Memory B cell (primary cell): Measurements from ENCODE around the gene ACBD3.

ENCODE experiments used
- ATAC-seq: fragments of 150-1000 bp; cut with Tn5 transposase; 2 replicates; pipeline ENCODE4 v1.10.0; 2021; ENCODE audit warnings: low read depth, mild to moderate bottlenecking, moderate library complexity
- DNase-seq, 2 donors: peaks; one replicate each; pipeline ENCODE4 v3.0.0; 2022; ENCODE audit warnings: low spot score in 2 of 2
- H3K27ac Mint-ChIP-seq: one replicate; pipeline ENCODE4 v1.8.0; 2022; ENCODE audit warnings: mild to moderate bottlenecking, moderate library complexity, mixed read lengths
- H3K27me3 Mint-ChIP-seq: one replicate; pipeline ENCODE4 v1.8.0; 2022; ENCODE audit warnings: mixed read lengths
- H3K36me3 Mint-ChIP-seq: one replicate; pipeline ENCODE4 v1.8.0; 2022; ENCODE audit warnings: mild to moderate bottlenecking, mixed read lengths
- H3K4me1 Mint-ChIP-seq: one replicate; pipeline ENCODE4 v1.8.0; 2022; ENCODE audit warnings: mixed read lengths
- H3K4me3 Mint-ChIP-seq: one replicate; pipeline ENCODE4 v1.8.0; 2022; ENCODE audit warnings: mild to moderate bottlenecking, moderate library complexity, mixed read lengths
- H3K9me3 Mint-ChIP-seq: one replicate; pipeline ENCODE4 v1.8.0; 2022; ENCODE audit warnings: mixed read lengths

ACBD3 gene

DNA sequence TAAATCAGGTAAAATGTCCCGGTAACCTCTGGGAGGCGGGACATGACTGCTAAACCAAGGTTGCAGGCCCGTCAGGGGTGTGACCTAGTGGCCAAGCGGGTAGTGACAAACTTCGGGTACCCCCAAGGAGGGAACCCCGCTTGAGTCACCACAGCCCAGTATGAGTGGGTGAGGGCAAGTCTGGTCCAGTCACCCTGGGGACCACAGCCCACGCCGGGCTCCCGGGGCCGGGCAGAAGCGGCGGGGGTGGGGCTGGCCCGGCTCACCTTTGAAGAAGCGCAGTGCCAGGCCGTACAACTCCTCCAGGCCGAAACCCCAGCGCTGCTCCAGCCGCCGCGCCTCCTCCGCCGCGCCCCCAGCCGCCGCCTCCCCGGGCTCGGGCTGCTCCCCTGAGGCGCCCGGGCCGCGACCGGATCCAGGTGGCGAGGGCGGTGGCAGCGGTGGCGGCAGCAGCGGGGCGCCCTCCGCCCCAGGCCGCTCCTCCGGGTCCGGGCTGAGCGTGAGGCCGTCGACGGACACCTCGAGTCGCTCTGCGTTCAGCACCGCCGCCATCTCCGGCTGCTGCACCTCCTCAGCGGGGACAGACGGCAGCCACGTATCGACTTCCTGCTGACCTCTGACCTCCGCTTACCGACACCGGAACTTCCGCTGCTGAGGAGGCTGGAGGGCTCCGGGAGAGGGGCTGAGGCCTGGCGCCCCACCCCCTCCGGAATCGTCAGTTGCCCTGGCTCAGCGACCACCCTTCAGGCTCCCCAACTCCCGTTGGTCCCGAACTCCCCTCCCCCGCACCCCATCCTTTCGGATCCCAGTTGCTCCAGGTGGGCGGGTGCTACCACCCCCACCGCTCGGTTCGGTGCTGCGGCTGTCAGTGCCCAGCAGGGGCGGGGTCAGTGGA lies at the start of gene ACBD3:
ACBD3 (minus strand) TSS at position 618 of the 895 bp plus-strand sequence; CDS start at position 552, 66 bp downstream.
- H3K36me3 Mint-ChIP-seq: peaks cover 4% of the 10 kb centered on the region
- ATAC-seq (peak; percentile 92), DNase-seq (peak; percentile 75 to 79)
- H3K27me3 Mint-ChIP-seq: no peaks in the 10 kb centered on the region
- H3K27ac Mint-ChIP-seq: peak within 1 kb of the TSS; percentile 96
- peak within 1 kb of the TSS; percentile 95 for H3K4me3 Mint-ChIP-seq
- H3K4me1 Mint-ChIP-seq: peaks cover 17% of the 10 kb centered on the region
- no peaks in the 10 kb centered on the region for H3K9me3 Mint-ChIP-seq

DNA sequence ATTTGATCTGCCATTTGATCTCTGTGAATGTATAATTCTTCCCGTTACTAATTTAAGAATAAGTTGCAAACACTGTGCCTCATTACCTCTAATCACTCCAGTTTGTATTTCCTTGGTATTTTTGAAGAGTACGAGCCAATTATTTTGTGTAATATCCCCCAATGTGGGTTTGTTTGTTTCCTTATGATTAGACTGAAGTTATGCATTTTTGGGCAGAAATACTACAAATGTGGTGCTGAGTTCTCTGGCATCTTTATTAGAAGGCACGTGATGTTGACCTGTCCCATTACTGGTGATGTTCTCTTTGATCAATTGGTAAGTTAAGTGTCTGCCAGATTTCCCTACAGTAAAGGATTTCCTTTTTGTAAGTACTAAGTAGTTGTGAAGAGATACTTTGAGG lies 47.3 kb upstream of the ACBD3 start:
- DNase-seq: no peak
- no peak for ATAC-seq
- Mint-ChIP-seq H3K27ac (no peak overlapping the region), H3K27me3 (no peaks in the 10 kb centered on the region), H3K4me1 (peaks cover 5% of the 10 kb centered on the region), H3K36me3 (peaks cover 12% of the 10 kb centered on the region), H3K9me3 (no peaks in the 10 kb centered on the region), H3K4me3 (peak overlapping the region; percentile 46)

DNA sequence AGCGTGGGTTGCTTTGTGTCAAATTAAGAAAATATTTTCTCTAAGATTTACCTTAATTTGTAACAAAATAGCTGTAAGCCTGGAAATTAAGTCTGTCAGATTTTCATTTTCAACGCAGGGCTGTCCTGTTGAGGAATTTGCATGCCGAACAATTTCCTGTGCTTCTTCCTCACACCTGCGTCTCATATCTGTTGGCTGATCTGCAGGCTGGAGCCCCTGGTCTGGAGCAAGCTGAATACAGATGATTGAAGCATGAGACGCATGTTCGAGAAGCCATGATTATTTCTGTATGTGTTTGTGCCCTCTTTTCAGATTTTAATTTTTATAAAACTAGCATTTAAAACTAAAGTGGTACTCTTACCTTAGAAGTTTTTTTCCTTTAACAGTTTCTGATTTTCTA lies 46.8 kb upstream of the ACBD3 start:
- Mint-ChIP-seq H3K4me1 (peaks cover 5% of the 10 kb centered on the region), H3K4me3 (no peak overlapping the region), H3K27ac (no peak overlapping the region), H3K9me3 (no peaks in the 10 kb centered on the region), H3K36me3 (peaks cover 10% of the 10 kb centered on the region), H3K27me3 (no peaks in the 10 kb centered on the region)
- peak; percentile 100 for ATAC-seq
- DNase-seq: peak in 1 of 2 donors; percentile 33

DNA sequence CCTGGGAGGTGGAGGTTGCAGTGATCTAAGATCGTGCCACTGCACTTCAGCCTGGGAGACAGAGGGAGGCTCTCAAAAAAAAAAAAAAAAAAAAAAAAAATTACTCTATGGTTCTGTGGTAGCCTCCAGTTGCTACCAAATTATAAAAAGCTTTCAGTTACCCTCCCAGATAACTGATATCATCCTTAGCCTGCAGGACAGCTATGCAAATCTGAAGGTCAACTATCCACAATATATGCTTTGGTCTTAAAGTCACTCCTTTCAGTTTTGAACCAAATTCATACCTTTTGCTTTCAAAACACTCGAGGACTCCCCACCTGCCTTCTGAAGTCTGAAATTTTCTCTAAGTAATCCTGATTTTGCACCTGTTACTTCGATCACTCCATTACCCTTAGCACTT lies 40.1 kb upstream of the ACBD3 start:
- H3K4me3 Mint-ChIP-seq: no peak overlapping the region
- peaks cover 2% of the 10 kb centered on the region for H3K36me3 Mint-ChIP-seq
- H3K4me1 Mint-ChIP-seq: peaks cover 2% of the 10 kb centered on the region
- ATAC-seq: no peak
- no peaks in the 10 kb centered on the region for H3K27me3 Mint-ChIP-seq
- no peak for DNase-seq
- no peak overlapping the region for H3K27ac Mint-ChIP-seq
- H3K9me3 Mint-ChIP-seq: no peaks in the 10 kb centered on the region

DNA sequence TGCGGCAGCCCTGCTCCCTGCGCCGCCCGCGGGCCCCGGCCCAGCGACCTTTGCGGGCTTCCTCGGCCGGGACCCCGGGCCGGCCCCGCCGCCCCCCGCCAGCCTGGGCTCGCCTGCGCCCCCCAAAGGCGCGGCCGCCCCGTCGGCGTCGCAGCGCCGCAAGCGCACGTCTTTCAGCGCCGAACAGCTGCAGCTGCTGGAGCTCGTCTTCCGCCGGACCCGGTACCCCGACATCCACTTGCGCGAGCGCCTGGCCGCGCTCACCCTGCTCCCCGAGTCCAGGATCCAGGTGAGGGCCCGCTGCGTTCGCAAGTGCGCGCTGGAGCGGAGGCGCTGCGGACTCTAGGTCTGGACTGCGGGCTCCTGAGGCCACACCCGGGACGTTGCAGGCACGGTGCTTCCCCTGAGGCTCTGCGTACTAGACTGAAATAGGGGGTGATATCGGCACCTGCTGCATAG lies 37.3 kb upstream of the ACBD3 start:
- Mint-ChIP-seq H3K27me3 (no peaks in the 10 kb centered on the region), H3K4me3 (peak overlapping the region; percentile 94), H3K9me3 (no peaks in the 10 kb centered on the region), H3K27ac (peak overlapping the region; percentile 53), H3K4me1 (peaks cover 2% of the 10 kb centered on the region), H3K36me3 (no peaks in the 10 kb centered on the region)
- ATAC-seq (peak; percentile 84), DNase-seq (peak; percentile 39 to 63)

DNA sequence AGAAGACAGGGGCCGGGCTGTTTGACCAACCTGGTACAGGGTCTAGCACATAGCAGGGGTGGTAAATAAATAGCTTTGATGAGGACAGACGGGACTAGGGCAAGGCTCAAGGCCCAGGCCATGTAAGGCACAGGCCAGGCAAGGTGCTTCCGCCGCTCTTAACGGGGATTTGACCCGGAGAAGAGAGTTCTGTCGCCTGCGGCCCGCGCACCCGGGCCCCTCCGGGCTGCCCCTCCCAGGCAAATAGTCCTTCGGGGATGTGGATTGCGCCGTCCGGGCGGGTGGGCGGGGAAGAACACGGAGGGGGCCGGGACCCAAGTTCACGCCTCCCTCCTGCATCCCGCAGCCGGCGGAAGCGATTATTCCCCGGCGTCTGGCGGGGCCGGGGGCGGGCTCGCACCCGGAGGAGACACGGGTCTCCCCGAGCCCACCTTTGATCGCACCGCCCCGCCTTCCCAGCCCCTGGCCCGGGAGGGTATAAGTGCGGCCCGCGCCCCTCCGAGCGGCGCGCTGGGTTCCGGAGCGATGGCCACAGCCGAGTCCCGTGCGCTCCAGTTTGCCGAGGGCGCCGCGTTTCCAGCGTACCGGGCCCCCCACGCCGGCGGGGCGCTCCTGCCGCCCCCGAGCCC lies 36.7 kb upstream of the ACBD3 start, which contains the start of gene MIXL1:
MIXL1 (plus strand) TSS at position 508 of the 629 bp plus-strand sequence; CDS start at position 526, 18 bp downstream.
- Mint-ChIP-seq H3K27ac (peak within 1 kb of the TSS; percentile 53), H3K27me3 (no peaks in the 10 kb centered on the region), H3K36me3 (no peaks in the 10 kb centered on the region), H3K4me1 (peaks cover 2% of the 10 kb centered on the region), H3K9me3 (no peaks in the 10 kb centered on the region), H3K4me3 (peak within 1 kb of the TSS; percentile 94)
- ATAC-seq (peak; percentile 50), DNase-seq (peak; percentile 14 to 18)

DNA sequence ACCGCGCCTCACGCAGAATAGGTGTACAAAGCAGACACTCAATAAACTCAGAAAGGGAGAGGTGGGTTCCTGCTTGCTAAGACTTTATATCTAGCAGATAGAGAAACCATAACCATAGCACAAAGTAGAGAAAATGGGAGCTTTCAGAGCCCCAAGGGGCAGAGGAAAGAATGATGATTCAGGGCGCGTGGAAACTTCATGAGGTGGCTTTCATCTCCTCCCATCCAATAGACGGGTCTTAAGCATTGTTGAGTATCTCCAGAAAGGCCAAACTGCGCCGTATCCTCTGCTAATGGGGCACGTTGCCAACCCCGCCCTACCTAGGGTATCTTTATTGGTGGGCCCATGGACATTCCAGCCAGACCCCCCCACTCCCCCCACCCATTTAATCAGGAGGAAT lies 36.1 kb upstream of the ACBD3 start:
- Mint-ChIP-seq H3K27ac (no peak overlapping the region), H3K27me3 (no peaks in the 10 kb centered on the region), H3K4me1 (peaks cover 2% of the 10 kb centered on the region), H3K4me3 (peak overlapping the region; percentile 46), H3K36me3 (no peaks in the 10 kb centered on the region), H3K9me3 (no peaks in the 10 kb centered on the region)
- ATAC-seq (no peak), DNase-seq (no peak)

DNA sequence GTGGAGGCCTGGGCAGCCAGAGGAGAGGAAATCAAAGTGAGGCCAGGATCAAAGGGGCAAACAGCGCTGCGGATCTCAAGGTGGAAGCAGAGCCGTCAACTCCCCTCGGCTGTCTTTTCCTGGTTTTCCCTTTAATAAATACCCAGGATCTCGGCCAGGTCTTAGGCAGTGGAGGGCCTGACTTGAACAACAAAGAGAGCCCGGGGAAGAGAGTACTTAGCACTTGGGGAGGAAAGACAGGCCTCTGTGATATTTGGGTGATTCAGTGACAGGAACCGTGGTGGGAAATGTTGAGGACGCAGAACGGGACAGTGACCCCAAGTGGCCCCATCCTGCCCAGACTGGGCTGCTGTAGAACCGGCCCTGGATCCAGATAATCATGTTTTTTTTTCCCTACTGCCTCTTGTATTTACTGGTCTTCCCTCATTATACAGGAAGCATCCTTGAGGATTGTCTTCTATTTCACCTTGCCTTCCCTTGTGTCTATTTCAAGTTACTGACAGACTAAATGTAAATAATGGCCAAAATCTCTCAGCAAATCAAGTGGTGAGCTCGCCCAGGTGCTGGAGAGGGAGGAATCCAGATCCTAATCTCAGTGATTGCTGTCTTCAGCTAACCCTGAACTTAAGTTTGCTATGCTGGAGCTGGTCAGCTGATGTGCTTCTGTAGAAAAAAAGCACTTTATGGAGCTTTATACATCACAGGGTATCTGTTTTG lies 34.1 kb upstream of the ACBD3 start:
- no peaks in the 10 kb centered on the region for H3K9me3 Mint-ChIP-seq
- H3K4me3 Mint-ChIP-seq: no peak overlapping the region
- no peaks in the 10 kb centered on the region for H3K27me3 Mint-ChIP-seq
- no peak for ATAC-seq
- no peaks in the 10 kb centered on the region for H3K36me3 Mint-ChIP-seq
- no peak overlapping the region for H3K27ac Mint-ChIP-seq
- H3K4me1 Mint-ChIP-seq: peaks cover 3% of the 10 kb centered on the region
- no peak for DNase-seq

DNA sequence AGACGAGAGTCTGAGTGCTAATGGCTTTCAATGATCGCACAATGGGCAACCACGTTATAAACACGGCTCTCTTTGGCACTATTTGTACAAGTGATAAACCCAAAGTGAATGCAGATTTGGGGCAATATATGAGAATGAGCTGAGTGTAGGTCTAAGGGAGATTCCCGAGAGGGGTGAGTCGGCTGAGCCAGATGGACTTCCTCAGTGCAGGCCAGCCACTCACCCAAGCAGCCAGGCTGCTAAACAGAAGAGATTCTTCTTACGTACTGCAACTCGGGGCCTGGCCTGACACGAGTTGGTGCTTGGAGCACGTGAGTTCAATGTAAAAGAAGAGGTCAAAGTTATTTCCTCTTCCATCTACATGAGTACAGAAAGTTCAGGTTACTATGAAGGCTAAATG lies 30.7 kb upstream of the ACBD3 start:
- no peaks in the 10 kb centered on the region for H3K36me3 Mint-ChIP-seq
- H3K4me3 Mint-ChIP-seq: no peak overlapping the region
- peaks cover 8% of the 10 kb centered on the region for H3K4me1 Mint-ChIP-seq
- no peak overlapping the region for H3K27ac Mint-ChIP-seq
- H3K9me3 Mint-ChIP-seq: no peaks in the 10 kb centered on the region
- no peaks in the 10 kb centered on the region for H3K27me3 Mint-ChIP-seq
- DNase-seq: no peak
- ATAC-seq: no peak

DNA sequence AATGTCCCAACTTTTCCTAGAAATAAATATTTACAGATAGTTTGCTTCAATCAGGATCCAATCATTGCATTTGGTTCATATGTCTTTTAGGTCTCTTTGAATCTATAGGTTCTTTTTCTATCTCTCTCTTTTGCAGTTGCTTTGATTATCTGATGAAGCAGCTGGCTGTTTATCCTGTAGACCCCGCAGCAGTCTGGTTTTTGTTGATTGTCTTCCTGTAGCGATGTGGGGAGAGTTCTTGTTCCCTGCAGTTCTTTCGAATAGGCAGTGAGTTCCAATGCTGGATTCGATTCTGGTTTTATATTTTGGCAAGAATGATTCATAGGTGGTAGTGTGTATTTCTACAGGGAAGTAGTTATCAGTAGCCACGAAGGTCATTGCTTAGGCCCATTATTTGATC lies 29.5 kb upstream of the ACBD3 start:
- Mint-ChIP-seq H3K27me3 (no peaks in the 10 kb centered on the region), H3K4me1 (peaks cover 8% of the 10 kb centered on the region), H3K4me3 (no peak overlapping the region), H3K9me3 (no peaks in the 10 kb centered on the region), H3K27ac (no peak overlapping the region), H3K36me3 (no peaks in the 10 kb centered on the region)
- no peak for DNase-seq
- no peak for ATAC-seq

DNA sequence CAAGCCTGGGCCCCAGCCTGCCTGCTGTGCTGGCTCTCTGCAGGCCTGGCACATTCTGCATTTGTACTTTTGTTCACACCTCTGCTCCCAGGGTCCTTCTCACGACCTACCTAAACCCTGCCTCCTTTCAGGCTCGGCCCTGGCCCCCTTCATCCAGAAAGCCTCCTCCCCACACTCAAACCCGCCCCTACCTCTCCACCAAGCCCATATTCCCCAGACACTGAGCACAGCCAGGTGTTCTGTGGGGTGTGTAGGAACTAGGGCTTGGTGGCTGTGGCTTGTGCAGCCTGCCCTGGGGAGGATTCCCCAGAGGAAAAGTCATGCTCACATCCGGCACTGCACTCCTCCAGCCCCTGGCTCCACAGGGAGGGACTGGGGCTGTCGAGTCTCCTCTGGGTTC lies 28.7 kb upstream of the ACBD3 start:
- Mint-ChIP-seq H3K4me3 (no peak overlapping the region), H3K36me3 (no peaks in the 10 kb centered on the region), H3K4me1 (peaks cover 8% of the 10 kb centered on the region), H3K27me3 (no peaks in the 10 kb centered on the region), H3K9me3 (no peaks in the 10 kb centered on the region), H3K27ac (no peak overlapping the region)
- DNase-seq (no peak), ATAC-seq (no peak)

DNA sequence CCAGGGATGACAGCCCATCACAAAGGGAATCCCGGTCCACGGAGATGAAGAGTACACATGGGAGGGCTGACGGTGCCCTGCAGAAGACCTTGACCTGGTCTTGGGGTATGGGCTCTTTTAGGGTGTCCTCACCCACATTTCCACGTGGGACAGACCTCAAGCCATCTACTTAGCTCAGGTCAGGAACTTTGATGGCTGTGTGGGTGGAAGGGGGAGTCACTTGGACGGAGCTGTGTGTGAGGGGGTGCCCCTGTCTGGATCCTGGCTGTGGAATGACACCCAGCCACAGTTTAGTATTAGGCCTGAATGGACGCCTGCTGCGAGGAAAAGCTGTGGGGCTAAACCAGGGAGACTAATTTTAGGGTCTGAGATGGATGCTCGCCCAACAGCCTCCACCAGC lies 26.0 kb upstream of the ACBD3 start:
- peaks cover 8% of the 10 kb centered on the region for H3K4me1 Mint-ChIP-seq
- H3K27me3 Mint-ChIP-seq: no peaks in the 10 kb centered on the region
- no peak overlapping the region for H3K27ac Mint-ChIP-seq
- no peaks in the 10 kb centered on the region for H3K9me3 Mint-ChIP-seq
- DNase-seq (no peak), ATAC-seq (no peak)
- no peak overlapping the region for H3K4me3 Mint-ChIP-seq
- H3K36me3 Mint-ChIP-seq: no peaks in the 10 kb centered on the region

DNA sequence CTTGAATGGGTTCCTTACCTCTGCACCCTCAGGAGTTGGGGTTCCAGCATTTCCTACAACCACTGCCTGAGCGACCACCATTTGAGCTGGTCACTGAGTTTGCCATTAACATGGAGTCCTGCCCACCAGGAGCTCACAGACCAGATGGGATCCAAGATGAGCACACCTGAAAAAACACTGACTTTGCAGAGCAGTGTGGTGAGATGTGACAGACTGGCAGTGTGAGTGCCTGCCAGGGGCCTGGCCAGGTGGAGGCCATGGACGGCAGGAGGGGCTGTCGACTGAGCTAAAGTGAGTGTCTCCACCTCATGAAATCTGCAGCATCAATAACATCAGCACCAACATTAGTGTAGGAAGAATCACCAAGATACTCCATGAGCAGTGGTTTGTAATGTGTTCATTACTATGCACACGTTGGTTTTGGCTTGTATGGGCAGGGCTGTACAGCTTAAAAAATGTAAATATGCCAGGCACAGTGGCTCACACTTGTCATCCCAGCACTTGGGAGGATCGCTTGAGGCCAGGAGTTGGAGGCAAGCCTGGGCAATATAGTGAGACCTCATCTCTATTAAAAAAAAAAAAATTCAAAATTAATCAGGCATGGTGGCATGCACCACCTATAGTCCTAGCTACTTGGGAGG lies 24.8 kb upstream of the ACBD3 start:
- DNase-seq (no peak), ATAC-seq (no peak)
- Mint-ChIP-seq H3K27ac (no peak overlapping the region), H3K4me3 (no peak overlapping the region), H3K27me3 (no peaks in the 10 kb centered on the region), H3K36me3 (no peaks in the 10 kb centered on the region), H3K9me3 (peaks cover 2% of the 10 kb centered on the region), H3K4me1 (peaks cover 8% of the 10 kb centered on the region)
